Glutamatergic neuron (in vitro differentiated cells): Measurements from ENCODE around the gene SPDYA. TPM values are rescaled to one million over a fixed set of nuclear protein-coding genes. Genes with fewer than 3 reads are reported as not detected.

Experiments used
- DNase-seq: peaks from one replicate; pipeline ENCODE4 v3.0.0; 2022
- H3K27ac Mint-ChIP-seq: one replicate; pipeline ENCODE4 v1.8.0; 2020; ENCODE audit warnings: mild to moderate bottlenecking, mixed read lengths, inconsistent platforms; ENCODE audit not compliant: unreplicated experiment
- H3K27me3 Mint-ChIP-seq: one replicate; pipeline ENCODE4 v1.8.0; 2020; ENCODE audit warnings: mild to moderate bottlenecking, moderate library complexity, mixed read lengths, inconsistent platforms; ENCODE audit not compliant: unreplicated experiment
- H3K36me3 Mint-ChIP-seq: one replicate; pipeline ENCODE4 v1.8.0; 2020; ENCODE audit warnings: mild to moderate bottlenecking, mixed read lengths, inconsistent platforms; ENCODE audit not compliant: unreplicated experiment
- H3K4me1 Mint-ChIP-seq: one replicate; pipeline ENCODE4 v1.8.0; 2020; ENCODE audit warnings: mild to moderate bottlenecking, low read depth, mixed read lengths, inconsistent platforms; ENCODE audit not compliant: unreplicated experiment
- H3K4me3 Mint-ChIP-seq: one replicate; pipeline ENCODE4 v1.8.0; 2020; ENCODE audit warnings: mild to moderate bottlenecking, mixed read lengths, inconsistent platforms; ENCODE audit not compliant: unreplicated experiment
- H3K9me3 Mint-ChIP-seq: one replicate; pipeline ENCODE4 v1.8.0; 2020; ENCODE audit warnings: mild to moderate bottlenecking, moderate library complexity, mixed read lengths, inconsistent platforms; ENCODE audit not compliant: unreplicated experiment
- total RNA-seq: library from RNA; stranded (reverse); fragmentation: NEBNext Ultra II Directional; extraction: Animal tissue kit (Norgen Biotek cat#: 25700); gene quantifications from one replicate; pipeline ENCODE4 v1.2.1, GENCODE V29; 2021; ENCODE audit not compliant: unreplicated experiment
- TF ChIP-seq, protein P1 (sequence below): fragments of 200-600 bp; sonication (generic); IDR thresholded peaks from one replicate; pipeline ENCODE4 v1.5.0; 2021; ENCODE audit not compliant: partially characterized antibody, unreplicated experiment

Gene SPDYA
- total RNA-seq, 1 donor from 2014 or later = 0.81 TPM

DNA sequence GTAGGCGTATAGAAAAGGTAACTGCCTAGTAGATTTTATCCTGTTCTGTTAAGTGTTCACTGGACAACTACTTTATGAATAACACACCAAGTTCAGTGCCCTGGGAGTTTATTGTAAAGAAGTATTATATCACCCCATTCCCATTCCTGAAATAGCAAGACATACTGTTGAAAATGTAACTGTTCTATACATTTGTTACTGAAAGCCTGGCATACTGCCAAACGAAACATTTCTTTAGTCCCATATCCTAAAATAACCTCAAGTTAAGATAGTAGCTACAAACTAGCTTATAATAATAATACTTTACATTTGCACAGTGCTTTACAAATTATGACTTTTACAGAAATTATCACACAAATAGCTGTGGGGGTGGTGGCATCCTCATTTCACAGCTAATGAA lies 25.1 kb downstream of the SPDYA start:
- H3K27me3 Mint-ChIP-seq = no peaks in the 10 kb centered on the region
- no peaks in the 10 kb centered on the region for H3K4me1 Mint-ChIP-seq
- TF ChIP-seq, protein P1, sequence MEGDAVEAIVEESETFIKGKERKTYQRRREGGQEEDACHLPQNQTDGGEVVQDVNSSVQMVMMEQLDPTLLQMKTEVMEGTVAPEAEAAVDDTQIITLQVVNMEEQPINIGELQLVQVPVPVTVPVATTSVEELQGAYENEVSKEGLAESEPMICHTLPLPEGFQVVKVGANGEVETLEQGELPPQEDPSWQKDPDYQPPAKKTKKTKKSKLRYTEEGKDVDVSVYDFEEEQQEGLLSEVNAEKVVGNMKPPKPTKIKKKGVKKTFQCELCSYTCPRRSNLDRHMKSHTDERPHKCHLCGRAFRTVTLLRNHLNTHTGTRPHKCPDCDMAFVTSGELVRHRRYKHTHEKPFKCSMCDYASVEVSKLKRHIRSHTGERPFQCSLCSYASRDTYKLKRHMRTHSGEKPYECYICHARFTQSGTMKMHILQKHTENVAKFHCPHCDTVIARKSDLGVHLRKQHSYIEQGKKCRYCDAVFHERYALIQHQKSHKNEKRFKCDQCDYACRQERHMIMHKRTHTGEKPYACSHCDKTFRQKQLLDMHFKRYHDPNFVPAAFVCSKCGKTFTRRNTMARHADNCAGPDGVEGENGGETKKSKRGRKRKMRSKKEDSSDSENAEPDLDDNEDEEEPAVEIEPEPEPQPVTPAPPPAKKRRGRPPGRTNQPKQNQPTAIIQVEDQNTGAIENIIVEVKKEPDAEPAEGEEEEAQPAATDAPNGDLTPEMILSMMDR = no peak
- H3K9me3 Mint-ChIP-seq = no peaks in the 10 kb centered on the region
- no peak for DNase-seq
- H3K4me3 Mint-ChIP-seq = no peak overlapping the region
- no peaks in the 10 kb centered on the region for H3K36me3 Mint-ChIP-seq
- H3K27ac Mint-ChIP-seq = no peak overlapping the region

DNA sequence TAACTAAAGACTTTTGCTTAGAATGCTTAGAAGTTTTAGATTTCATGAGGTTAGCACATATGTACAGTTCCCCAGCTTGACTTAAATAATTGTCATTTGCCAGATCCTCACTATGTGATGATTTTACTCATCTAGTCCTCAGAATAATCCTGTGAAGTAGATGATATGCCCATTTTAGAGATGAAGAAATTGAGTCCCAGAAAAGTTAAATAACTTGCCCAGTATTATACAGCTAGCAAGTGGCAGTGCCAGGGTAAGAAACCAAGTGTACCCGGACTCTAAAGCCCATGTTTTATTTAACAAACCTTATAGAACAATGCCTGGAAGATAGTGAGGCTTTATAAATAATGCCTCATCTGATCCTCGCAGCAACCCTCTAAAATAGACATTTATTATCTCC lies 28.3 kb downstream of the SPDYA start:
- no peaks in the 10 kb centered on the region for H3K4me1 Mint-ChIP-seq
- H3K27me3 Mint-ChIP-seq = no peaks in the 10 kb centered on the region
- H3K27ac Mint-ChIP-seq = no peak overlapping the region
- H3K36me3 Mint-ChIP-seq = no peaks in the 10 kb centered on the region
- TF ChIP-seq, protein P1 = no peak
- no peak for DNase-seq
- H3K4me3 Mint-ChIP-seq = no peak overlapping the region
- H3K9me3 Mint-ChIP-seq = no peaks in the 10 kb centered on the region

DNA sequence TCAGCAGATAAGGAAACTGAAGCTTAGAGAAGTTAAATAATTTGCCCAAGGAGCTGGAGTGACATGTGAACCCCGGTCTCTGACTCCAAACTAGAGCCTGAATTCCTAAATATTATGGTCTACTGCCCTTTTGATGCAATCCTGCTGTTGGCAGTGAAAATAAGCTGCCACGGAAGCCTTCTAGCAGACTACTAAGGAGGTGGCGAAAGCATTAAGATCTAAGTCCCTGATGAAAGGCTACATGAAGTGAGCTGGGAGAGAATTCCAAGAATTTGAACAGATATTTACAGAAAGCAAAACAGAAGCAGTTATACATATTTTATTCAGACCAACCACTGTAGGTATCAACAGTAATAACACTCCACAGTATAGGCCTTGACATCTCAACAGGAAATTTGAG lies 31.4 kb downstream of the SPDYA start:
- Mint-ChIP-seq H3K27ac (no peak overlapping the region), H3K36me3 (peaks cover 5% of the 10 kb centered on the region), H3K27me3 (no peaks in the 10 kb centered on the region), H3K4me1 (no peaks in the 10 kb centered on the region), H3K4me3 (no peak overlapping the region), H3K9me3 (no peaks in the 10 kb centered on the region)
- no peak for DNase-seq
- TF ChIP-seq, protein P1 = no peak

DNA sequence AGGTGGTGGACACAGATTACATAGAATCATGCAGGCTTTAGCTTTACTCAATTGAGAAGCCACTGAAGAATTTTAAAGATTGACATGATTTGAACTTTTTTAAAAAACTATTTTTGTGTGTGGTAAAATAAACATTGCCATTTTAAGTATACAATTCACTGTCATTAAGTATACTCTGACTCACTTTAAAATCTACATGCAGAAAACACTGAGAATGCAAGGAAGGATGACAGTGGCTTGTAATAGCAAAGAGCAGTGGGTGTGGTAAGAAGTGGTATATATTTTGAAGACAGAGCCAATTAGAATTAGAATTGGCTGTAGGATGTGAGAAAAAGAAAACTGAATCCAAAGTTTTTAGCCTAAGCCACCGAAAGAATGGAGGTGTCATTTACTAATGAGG lies 44.6 kb downstream of the SPDYA start:
- Mint-ChIP-seq H3K27ac (no peak overlapping the region), H3K9me3 (no peaks in the 10 kb centered on the region), H3K27me3 (no peaks in the 10 kb centered on the region), H3K36me3 (no peaks in the 10 kb centered on the region), H3K4me3 (no peak overlapping the region), H3K4me1 (no peaks in the 10 kb centered on the region)
- TF ChIP-seq, protein P1 = no peak
- DNase-seq = no peak

DNA sequence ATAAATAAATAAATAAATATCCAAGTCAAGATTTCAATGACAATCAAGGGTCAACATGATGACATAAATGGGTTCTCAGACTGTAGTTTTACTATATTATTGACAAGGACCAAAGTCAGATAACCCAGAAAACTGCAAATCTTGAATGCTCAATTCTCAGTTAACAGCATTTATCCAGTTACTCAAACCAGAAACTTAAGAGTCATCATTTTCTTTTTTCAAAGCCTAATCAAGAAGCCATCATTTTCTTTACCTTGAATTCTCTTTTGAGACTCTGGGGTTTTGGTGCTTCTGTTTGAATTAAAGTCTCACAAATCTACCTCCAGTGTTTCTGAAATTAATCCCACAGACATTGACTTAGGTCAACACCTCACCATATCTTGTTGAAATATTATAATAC lies 45.3 kb downstream of the SPDYA start:
- Mint-ChIP-seq H3K36me3 (no peaks in the 10 kb centered on the region), H3K9me3 (no peaks in the 10 kb centered on the region), H3K4me1 (no peaks in the 10 kb centered on the region), H3K4me3 (no peak overlapping the region), H3K27ac (no peak overlapping the region), H3K27me3 (no peaks in the 10 kb centered on the region)
- no peak for DNase-seq
- TF ChIP-seq, protein P1 = no peak
